KMS-11 (cell line): ENCODE results near the gene PAEP.
"Not testable (repeated sequence)": the region's sequence is repeated elsewhere in the genome, so short reads cannot be mapped to it uniquely, and the experiment has no call there.

Experiments
- H2AFZ ChIP-seq: fragments of 200-600 bp; sonication (generic); 2 replicates; pipeline ENCODE4 v1.6.1; 2016; ENCODE audit warnings: antibody characterized with exemption, mixed run types, low read depth
- H3K27ac ChIP-seq: fragments of 200-600 bp; sonication (generic); 2 replicates; pipeline ENCODE4 v1.6.1; 2016; ENCODE audit warnings: mild to moderate bottlenecking, mixed run types
- H3K27me3 ChIP-seq: fragments of 200-600 bp; sonication (generic); 2 replicates; pipeline ENCODE4 v1.6.1; 2017; ENCODE audit warnings: mild to moderate bottlenecking, low read depth, mixed run types, moderate library complexity; ENCODE audit not compliant: insufficient read depth
- H3K36me3 ChIP-seq: fragments of 200-600 bp; sonication (generic); 2 replicates; pipeline ENCODE4 v1.6.1; 2017; ENCODE audit warnings: mild to moderate bottlenecking, mixed run types; ENCODE audit not compliant: insufficient read depth
- H3K4me1 ChIP-seq: fragments of 200-600 bp; sonication (generic); 2 replicates; pipeline ENCODE4 v1.6.1; 2016; ENCODE audit warnings: mild to moderate bottlenecking, low read depth, mixed run types; ENCODE audit not compliant: poor library complexity, severe bottlenecking
- H3K4me2 ChIP-seq: fragments of 200-600 bp; sonication (generic); 2 replicates; pipeline ENCODE4 v1.7.0; 2016; ENCODE audit warnings: mild to moderate bottlenecking, mixed run types
- H3K4me3 ChIP-seq: fragments of 200-600 bp; sonication (generic); IDR thresholded peaks from 2 replicates; pipeline ENCODE4 v1.6.1; 2017; ENCODE audit warnings: low read depth, low read length, mixed read lengths; ENCODE audit not compliant: insufficient read depth
- H3K79me2 ChIP-seq: fragments of 200-600 bp; sonication (generic); 2 replicates; pipeline ENCODE4 v1.6.1; 2016; ENCODE audit warnings: low read depth, mixed run types; ENCODE audit not compliant: insufficient read depth
- H3K9ac ChIP-seq: fragments of 200-600 bp; sonication (generic); 2 replicates; pipeline ENCODE4 v1.6.1; 2016; ENCODE audit warnings: mild to moderate bottlenecking, mixed run types
- H4K20me1 ChIP-seq: fragments of 200-600 bp; sonication (generic); 2 replicates; pipeline ENCODE4 v1.6.1; 2016; ENCODE audit warnings: mild to moderate bottlenecking, mixed run types; ENCODE audit not compliant: insufficient read depth
- TF ChIP-seq, protein P1 (sequence below): fragments of 200-600 bp; sonication (generic); conservative IDR thresholded peaks from 2 replicates; pipeline ENCODE4 v1.6.1; 2017; ENCODE audit warnings: low read depth, mild to moderate bottlenecking, antibody characterized with exemption, low read length, moderate library complexity, mixed read lengths

Gene PAEP

DNA sequence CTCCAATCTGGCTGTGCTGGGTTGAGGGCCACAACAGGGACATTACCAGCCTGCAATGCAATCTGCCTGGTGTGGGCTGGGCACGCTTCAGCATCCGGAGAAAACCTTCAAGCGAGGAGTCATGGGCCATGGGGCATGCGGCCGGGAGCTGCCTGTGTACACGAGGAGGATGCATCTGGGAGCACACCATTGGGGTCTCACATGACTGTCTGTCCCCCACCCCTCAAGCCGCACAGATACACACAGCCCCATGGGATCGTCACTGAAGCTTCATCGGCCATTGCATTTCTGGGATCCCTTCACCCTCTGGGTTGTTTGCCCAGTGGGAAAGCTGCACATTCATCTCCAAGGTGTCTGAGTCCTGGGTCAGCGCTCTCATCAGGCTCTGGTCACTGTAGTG is 30.5 kb upstream of the PAEP start:
- Histone ChIP-seq H3K9ac (no peak overlapping the region), H2AFZ (no peak overlapping the region), H3K27ac (no peak overlapping the region), H3K79me2 (no peaks in the 10 kb centered on the region), H4K20me1 (no peaks in the 10 kb centered on the region), H3K4me2 (no peak overlapping the region), H3K27me3 (peaks cover 39% of the 10 kb centered on the region; the same call in 1 of the 2 replicates), H3K4me1 (no peaks in the 10 kb centered on the region), H3K36me3 (no peaks in the 10 kb centered on the region), H3K4me3 (no peak overlapping the region)
- TF ChIP-seq, protein P1, sequence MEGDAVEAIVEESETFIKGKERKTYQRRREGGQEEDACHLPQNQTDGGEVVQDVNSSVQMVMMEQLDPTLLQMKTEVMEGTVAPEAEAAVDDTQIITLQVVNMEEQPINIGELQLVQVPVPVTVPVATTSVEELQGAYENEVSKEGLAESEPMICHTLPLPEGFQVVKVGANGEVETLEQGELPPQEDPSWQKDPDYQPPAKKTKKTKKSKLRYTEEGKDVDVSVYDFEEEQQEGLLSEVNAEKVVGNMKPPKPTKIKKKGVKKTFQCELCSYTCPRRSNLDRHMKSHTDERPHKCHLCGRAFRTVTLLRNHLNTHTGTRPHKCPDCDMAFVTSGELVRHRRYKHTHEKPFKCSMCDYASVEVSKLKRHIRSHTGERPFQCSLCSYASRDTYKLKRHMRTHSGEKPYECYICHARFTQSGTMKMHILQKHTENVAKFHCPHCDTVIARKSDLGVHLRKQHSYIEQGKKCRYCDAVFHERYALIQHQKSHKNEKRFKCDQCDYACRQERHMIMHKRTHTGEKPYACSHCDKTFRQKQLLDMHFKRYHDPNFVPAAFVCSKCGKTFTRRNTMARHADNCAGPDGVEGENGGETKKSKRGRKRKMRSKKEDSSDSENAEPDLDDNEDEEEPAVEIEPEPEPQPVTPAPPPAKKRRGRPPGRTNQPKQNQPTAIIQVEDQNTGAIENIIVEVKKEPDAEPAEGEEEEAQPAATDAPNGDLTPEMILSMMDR: no peak

DNA sequence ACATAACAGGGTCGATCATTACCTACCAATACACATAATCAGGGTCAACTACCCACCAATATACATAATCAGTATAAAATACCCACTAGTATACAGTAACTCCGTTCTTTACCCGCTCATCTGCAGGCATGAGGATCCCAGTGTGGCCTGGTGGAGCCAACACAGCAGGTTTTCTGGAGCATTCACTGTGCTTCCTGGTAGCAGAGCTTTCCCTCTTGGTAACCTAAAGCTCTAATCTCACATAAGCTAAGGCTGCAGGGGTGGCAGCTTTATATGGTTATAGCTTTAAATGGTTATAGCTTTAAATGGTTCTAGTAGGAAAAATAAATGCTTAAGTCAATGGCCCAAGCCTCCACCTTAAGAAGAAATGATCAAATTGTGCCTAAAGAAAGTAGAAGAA is 28.4 kb upstream of the PAEP start:
- no peaks in the 10 kb centered on the region for H4K20me1 ChIP-seq
- no peak overlapping the region for H3K27ac ChIP-seq
- H3K4me2 ChIP-seq: no peak overlapping the region
- no peak overlapping the region for H2AFZ ChIP-seq
- H3K4me1 ChIP-seq: no peaks in the 10 kb centered on the region
- no peak overlapping the region for H3K4me3 ChIP-seq
- no peaks in the 10 kb centered on the region for H3K79me2 ChIP-seq
- H3K9ac ChIP-seq: no peak overlapping the region
- TF ChIP-seq, protein P1: no peak
- H3K36me3 ChIP-seq: no peaks in the 10 kb centered on the region
- peaks cover 50% of the 10 kb centered on the region; the same call in 1 of the 2 replicates for H3K27me3 ChIP-seq

DNA sequence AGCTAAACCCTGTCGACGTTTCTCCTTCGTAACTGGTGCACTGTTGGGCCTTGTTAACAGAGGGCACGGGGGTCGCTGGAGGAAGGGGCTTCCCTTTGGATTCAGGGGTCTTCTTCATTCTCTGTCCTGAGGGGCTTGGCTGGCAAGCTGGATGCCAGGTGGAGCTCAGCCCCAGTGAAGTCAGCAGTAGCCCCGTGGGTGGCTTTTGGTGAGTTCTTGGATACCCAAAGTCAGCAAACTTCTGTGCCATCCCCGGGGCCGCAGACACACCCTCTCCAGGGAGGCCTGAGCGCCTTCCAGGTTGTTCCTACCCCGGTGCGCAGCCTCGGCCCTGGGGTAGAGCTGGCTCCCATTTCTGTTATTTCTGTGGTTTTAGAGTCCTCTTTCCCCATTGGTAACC is 27.9 kb upstream of the PAEP start:
- H3K9ac ChIP-seq: no peak overlapping the region
- TF ChIP-seq, protein P1: no peak
- H3K27me3 ChIP-seq: peaks cover 51% of the 10 kb centered on the region; the same call in 1 of the 2 replicates
- H3K4me3 ChIP-seq: no peak overlapping the region
- no peaks in the 10 kb centered on the region for H4K20me1 ChIP-seq
- no peaks in the 10 kb centered on the region for H3K36me3 ChIP-seq
- H3K27ac ChIP-seq: no peak overlapping the region
- H3K79me2 ChIP-seq: no peaks in the 10 kb centered on the region
- H3K4me2 ChIP-seq: no peak overlapping the region
- H2AFZ ChIP-seq: no peak overlapping the region
- H3K4me1 ChIP-seq: no peaks in the 10 kb centered on the region

DNA sequence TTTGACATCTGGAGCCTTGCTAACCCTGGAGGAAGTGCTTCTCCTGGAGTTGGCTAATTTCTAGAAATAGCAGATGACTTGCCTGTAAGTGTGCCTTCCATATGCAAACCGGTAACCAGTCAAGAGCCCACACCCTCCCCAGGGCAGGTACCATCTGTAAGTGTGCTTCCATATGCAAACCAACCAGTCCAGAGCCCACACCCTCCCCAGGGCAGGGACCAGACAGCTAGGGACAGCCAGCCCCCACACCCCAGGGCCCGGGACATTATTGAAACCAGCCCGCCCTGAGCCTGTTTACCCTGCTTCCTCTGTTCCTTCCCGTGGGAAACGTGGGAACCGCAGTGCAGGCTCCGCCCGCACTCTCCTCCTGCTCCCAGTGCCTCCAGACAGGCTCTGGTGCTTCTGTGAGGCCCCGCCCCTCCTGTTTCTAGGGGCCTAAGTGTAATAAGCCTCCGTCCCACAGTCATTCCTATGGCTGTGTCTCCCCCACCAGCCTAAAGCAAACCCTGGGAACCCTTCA is 27.3 kb upstream of the PAEP start:
- not testable (repeated sequence) for H3K4me1 ChIP-seq, H3K9ac ChIP-seq, H3K27ac ChIP-seq, H4K20me1 ChIP-seq, H3K4me2 ChIP-seq, H3K4me3 ChIP-seq, H3K79me2 ChIP-seq, H3K36me3 ChIP-seq, H2AFZ ChIP-seq
- peaks cover 52% of the 10 kb centered on the region; the same call in 1 of the 2 replicates for H3K27me3 ChIP-seq

DNA sequence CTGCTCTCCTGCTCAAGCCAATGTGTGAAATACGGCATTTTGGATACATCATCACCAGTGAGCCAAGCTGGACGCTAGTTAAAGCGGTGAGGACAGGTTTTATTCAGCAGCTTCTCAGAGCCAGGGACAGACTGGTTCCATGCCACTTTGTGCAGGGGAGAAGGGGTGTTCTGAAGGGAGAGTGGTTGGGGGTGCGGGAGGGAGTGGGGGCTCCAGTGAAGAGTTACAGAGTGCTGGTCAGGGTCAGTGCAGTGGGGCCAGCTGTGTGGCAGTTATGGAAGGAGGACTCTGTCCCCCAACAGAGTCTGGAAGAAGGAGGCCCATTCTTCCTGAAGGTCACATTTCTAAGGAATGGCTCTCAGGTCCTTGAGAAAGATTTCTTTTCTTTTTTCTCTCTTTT is 26.7 kb upstream of the PAEP start:
- not testable (repeated sequence) for H3K9ac ChIP-seq, H2AFZ ChIP-seq, H4K20me1 ChIP-seq, H3K4me2 ChIP-seq, H3K36me3 ChIP-seq, H3K27ac ChIP-seq, H3K4me3 ChIP-seq, H3K4me1 ChIP-seq, H3K79me2 ChIP-seq
- peaks cover 50% of the 10 kb centered on the region; the same call in 1 of the 2 replicates for H3K27me3 ChIP-seq

DNA sequence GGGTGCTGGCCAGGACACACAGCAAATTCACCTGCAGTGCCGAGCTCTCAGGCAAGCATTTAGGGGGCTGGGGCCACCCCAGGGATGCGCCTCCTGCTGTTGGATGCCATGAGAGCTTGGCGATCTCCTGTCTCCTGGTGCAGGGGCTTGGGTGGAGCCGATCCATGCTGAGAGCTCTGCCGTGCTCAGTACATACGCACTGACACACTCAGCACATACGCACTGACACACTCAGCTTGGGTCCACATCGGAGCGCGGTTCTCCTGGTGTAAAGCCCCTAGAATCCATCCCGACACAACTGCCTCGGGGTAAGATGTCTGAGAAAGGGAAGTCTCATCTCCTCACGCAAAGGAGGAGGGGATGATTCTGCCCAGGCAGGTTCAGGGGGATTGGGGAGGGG is 25.9 kb upstream of the PAEP start:
- H3K79me2 ChIP-seq, H4K20me1 ChIP-seq, H3K27ac ChIP-seq, H3K4me1 ChIP-seq, H2AFZ ChIP-seq, H3K9ac ChIP-seq, H3K36me3 ChIP-seq, H3K4me3 ChIP-seq, H3K4me2 ChIP-seq: not testable (repeated sequence)
- H3K27me3 ChIP-seq: peaks cover 42% of the 10 kb centered on the region; the same call in 1 of the 2 replicates
